ENCODE results near the gene PITPNC1.
A peak's percentile ranks its signal among the peaks of the same experiment; 100 is the strongest.

PITPNC1 gene

GRCh38 chr17:67433248-67433924, 56.3 kb downstream of the PITPNC1 start:
- DNase-seq (ENCODE audit: low read depth in 2 of 2): no peak
- no peak overlapping the region for H3K4me3 ChIP-seq (replicated peaks in 1 of 2; ENCODE audit: low read depth in 2 of 2, low read length in 2 of 2)
- no peak for TF ChIP-seq CTCF (IDR thresholded peaks at IDR 0.05; ENCODE audit: low read depth, low read length)

GRCh38 chr17:67434061-67434525, 57.0 kb downstream of the PITPNC1 start:
- H3K4me3 ChIP-seq (replicated peaks in 1 of 2; ENCODE audit: low read depth in 2 of 2, low read length in 2 of 2): no peak overlapping the region
- DNase-seq (ENCODE audit: low read depth in 2 of 2): peak; percentile 21 to 36
- TF ChIP-seq CTCF (IDR thresholded peaks at IDR 0.05; ENCODE audit: low read depth, low read length): no peak

- no peak overlapping the region for H3K4me3 ChIP-seq (replicated peaks in 1 of 2; ENCODE audit: low read depth in 2 of 2, low read length in 2 of 2)
- TF ChIP-seq CTCF (IDR thresholded peaks at IDR 0.05; ENCODE audit: low read depth, low read length): no peak
- DNase-seq (ENCODE audit: low read depth in 2 of 2): peak; percentile 43 to 49
These were observed 58.0 kb downstream of the PITPNC1 start for GRCh38 chr17:67435122-67435521.

GRCh38 chr17:67435786-67436185, 58.7 kb downstream of the PITPNC1 start:
- DNase-seq (ENCODE audit: low read depth in 2 of 2): no peak
- H3K4me3 ChIP-seq (replicated peaks in 1 of 2; ENCODE audit: low read depth in 2 of 2, low read length in 2 of 2): no peak overlapping the region
- TF ChIP-seq CTCF (IDR thresholded peaks at IDR 0.05; ENCODE audit: low read depth, low read length): no peak

GRCh38 chr17:67436233-67436632, 59.2 kb downstream of the PITPNC1 start:
- H3K4me3 ChIP-seq (replicated peaks in 1 of 2; ENCODE audit: low read depth in 2 of 2, low read length in 2 of 2): no peak overlapping the region
- TF ChIP-seq CTCF (IDR thresholded peaks at IDR 0.05; ENCODE audit: low read depth, low read length): no peak
- DNase-seq (ENCODE audit: low read depth in 2 of 2): no peak

- no peak overlapping the region for H3K4me3 ChIP-seq (replicated peaks in 1 of 2; ENCODE audit: low read depth in 2 of 2, low read length in 2 of 2)
- TF ChIP-seq CTCF (IDR thresholded peaks at IDR 0.05; ENCODE audit: low read depth, low read length): no peak
- no peak for DNase-seq (ENCODE audit: low read depth in 2 of 2)
These were observed 61.6 kb downstream of the PITPNC1 start for GRCh38 chr17:67438667-67439066.

GRCh38 chr17:67439269-67439668, 62.2 kb downstream of the PITPNC1 start:
- no peak for DNase-seq (ENCODE audit: low read depth in 2 of 2)
- H3K4me3 ChIP-seq (replicated peaks in 1 of 2; ENCODE audit: low read depth in 2 of 2, low read length in 2 of 2): no peak overlapping the region
- TF ChIP-seq CTCF (IDR thresholded peaks at IDR 0.05; ENCODE audit: low read depth, low read length): no peak

Measured in cardiac fibroblast (primary cell).